PC-3 (cell line): ENCODE data around the gene COG3.

Source experiments
- CTCF ChIP-seq: fragments of 300-600 bp; sonication (generic); conservative IDR thresholded peaks from 2 replicates; pipeline ENCODE4 v1.5.1; 2017; ENCODE audit warnings: antibody characterized with exemption, low read depth, mild to moderate bottlenecking, low read length
- EZH2 ChIP-seq: fragments of 300-600 bp; sonication (generic); IDR thresholded peaks from one replicate; pipeline ENCODE4 v1.6.1; 2017; ENCODE audit warnings: antibody characterized with exemption, mild to moderate bottlenecking, low read length; ENCODE audit not compliant: unreplicated experiment
- EZH2phosphoT487 ChIP-seq: fragments of 300-600 bp; sonication (generic); IDR thresholded peaks from 2 replicates; pipeline ENCODE4 v1.6.1; 2018; ENCODE audit warnings: mild to moderate bottlenecking, antibody characterized with exemption, low read length, borderline replicate concordance

GRCh38 chr13:45474584-45475454 lies 10.1 kb downstream of the COG3 start:
- TF ChIP-seq CTCF (no peak), EZH2 (no peak), EZH2phosphoT487 (no peak)
